Caco-2 (cell line): ENCODE measurements around the gene PRRC1. TPM values are rescaled to one million over a fixed set of nuclear protein-coding genes. Genes with fewer than 3 reads are reported as not detected.

Source experiments
- BruUV-seq: library from RNA; stranded (reverse); fragments of 400-500 nt; replicated peaks from 2 replicates; lab custom pipeline; 2021; lab: Mats Ljungman, UMichigan
- CTCF ChIA-PET: fragments of 300-600 bp; sonication (Branson Sonifier 250); formaldehyde crosslinking; loops from one replicate; lab custom pipeline; 2022; ENCODE audit warnings: antibody characterized with exemption; lab: Charles Lee
- POLR2A ChIA-PET: fragments of 300-600 bp; sonication (Branson Sonifier 250); formaldehyde crosslinking; loops from one replicate; lab custom pipeline; 2022; ENCODE audit warnings: antibody characterized with exemption; lab: Charles Lee
- DNase-seq, 2 experiments: peaks; one replicate each; pipeline versions ENCODE4 v3.0.0 to v3.0.0-alpha.2; 2020 to 2022
- H3K27me3 ChIP-seq: replicated peaks from 2 replicates; pipeline ENCODE4 v1.6.0; 2011; ENCODE audit warnings: low read length; ENCODE audit not compliant: control insufficient read depth, insufficient read depth
- H3K36me3 ChIP-seq: 2 replicates; pipeline ENCODE4 v1.5.1; 2011; ENCODE audit warnings: low read length; ENCODE audit not compliant: control insufficient read depth, insufficient read depth
- H3K4me1 ChIP-seq: fragments of 250-450 bp; sonication (Bioruptor Pico); 2 replicates; pipeline ENCODE4 v1.5.1; 2020; ENCODE audit warnings: mild to moderate bottlenecking
- H3K4me3 ChIP-seq: 2 replicates; pipeline ENCODE4 v1.5.1; 2011; ENCODE audit warnings: low read depth, mild to moderate bottlenecking, control low read depth, low read length
- H3K9me3 ChIP-seq: fragments of 250-450 bp; sonication (Bioruptor Pico); 2 replicates; pipeline ENCODE4 v1.5.1; 2020; ENCODE audit warnings: mild to moderate bottlenecking, moderate library complexity
- H3K27ac Mint-ChIP-seq: one replicate; pipeline ENCODE4 v1.8.0; 2022; ENCODE audit warnings: mixed read lengths; ENCODE audit not compliant: unreplicated experiment
- H3K27me3 Mint-ChIP-seq: one replicate; pipeline ENCODE4 v1.8.0; 2022; ENCODE audit warnings: mixed read lengths; ENCODE audit not compliant: insufficient read depth, unreplicated experiment
- H3K36me3 Mint-ChIP-seq: one replicate; pipeline ENCODE4 v1.8.0; 2022; ENCODE audit warnings: mild to moderate bottlenecking, mixed read lengths; ENCODE audit not compliant: insufficient read depth, unreplicated experiment
- H3K4me1 Mint-ChIP-seq: one replicate; pipeline ENCODE4 v1.8.0; 2022; ENCODE audit warnings: low read depth, mixed read lengths; ENCODE audit not compliant: unreplicated experiment
- H3K4me3 Mint-ChIP-seq: one replicate; pipeline ENCODE4 v1.8.0; 2022; ENCODE audit warnings: mild to moderate bottlenecking, moderate library complexity, mixed read lengths; ENCODE audit not compliant: unreplicated experiment
- H3K9me3 Mint-ChIP-seq: one replicate; pipeline ENCODE4 v1.8.0; 2022; ENCODE audit warnings: mixed read lengths; ENCODE audit not compliant: unreplicated experiment
- intact Hi-C: fragments of 100-400 bp; cut with micrococcal nuclease; formaldehyde crosslinking; loops from one replicate; pipeline ENCODE4 v1.10.0; 2022; ENCODE audit not compliant: unreplicated experiment
- total RNA-seq: library from RNA; stranded (reverse); gene quantifications from 2 replicates; pipeline ENCODE4 v1.2.3, GENCODE V29; 2022
- TF ChIP-seq, protein P1 (sequence below), 2 experiments: fragments of 200-600 bp in 1 of 2; IDR thresholded peaks; 1 replicate in 1 of 2; 2 replicates in 1 of 2; pipeline versions ENCODE4 v1.5.1 to v1.8.0; 2011 to 2022; ENCODE audit warnings: antibody characterized with exemption in 1 of 2, control low read depth in 1 of 2, inconsistent platforms in 1 of 2, low read depth in 1 of 2, low read length in 1 of 2, mild to moderate bottlenecking in 1 of 2, moderate library complexity in 1 of 2; ENCODE audit not compliant: insufficient read depth in 1 of 2, severe bottlenecking in 1 of 2, unreplicated experiment in 1 of 2

Gene PRRC1
- total RNA-seq, 1 experiment from 2014 or later = 81.7 TPM

DNA sequence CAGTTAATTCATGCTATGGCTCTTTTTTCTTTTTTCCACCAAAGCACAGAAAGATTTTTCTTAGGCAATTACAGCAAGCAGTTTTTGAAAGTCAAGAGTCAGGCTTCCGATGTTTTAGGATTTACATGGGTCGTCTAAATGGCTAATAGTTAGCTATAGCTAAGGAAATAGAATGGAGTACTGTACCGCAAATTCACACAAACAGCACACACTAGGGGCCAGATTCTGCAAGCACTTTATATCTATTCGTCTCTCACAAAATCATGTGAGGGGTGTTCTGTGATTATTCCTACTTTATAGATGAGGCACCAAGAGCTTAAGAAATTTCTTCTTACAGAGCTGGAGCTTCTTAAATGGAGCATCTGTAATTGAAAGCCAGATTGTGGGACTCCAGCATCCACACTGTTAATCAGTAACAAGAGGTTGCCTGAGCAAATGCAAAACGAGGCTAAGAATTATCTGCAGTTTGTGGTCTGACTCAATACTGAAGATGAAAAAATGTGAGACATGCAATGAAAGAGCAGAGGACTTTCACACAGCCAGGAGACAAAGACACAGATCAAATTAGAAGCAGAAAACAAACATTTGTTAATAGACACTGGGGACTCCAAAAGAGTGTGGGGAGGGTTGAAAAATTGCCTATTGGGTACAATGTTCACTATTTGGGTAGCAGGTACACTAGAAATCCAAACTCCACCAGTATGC is 68.8 kb downstream of the PRRC1 start:
- H3K9me3 Mint-ChIP-seq = peaks cover 11% of the 10 kb centered on the region
- Histone ChIP-seq H3K27me3 (no peaks in the 10 kb centered on the region), H3K9me3 (no peaks in the 10 kb centered on the region), H3K4me3 (no peak overlapping the region), H3K4me1 (peaks cover 15% of the 10 kb centered on the region), H3K36me3 (no peaks in the 10 kb centered on the region)
- DNase-seq = peak in 1 of 2 experiments; percentile 48
- H3K27me3 Mint-ChIP-seq = no peaks in the 10 kb centered on the region
- H3K36me3 Mint-ChIP-seq = no peaks in the 10 kb centered on the region
- H3K4me1 Mint-ChIP-seq = peaks cover 9% of the 10 kb centered on the region
- H3K27ac Mint-ChIP-seq = no peak overlapping the region
- POLR2A ChIA-PET = no interaction called here
- intact Hi-C loops = loop anchor here (2.0 kb wide), 1 partner anchor 61 kb away; no protein-coding TSS in a partner anchor
- TF ChIP-seq, protein P1, sequence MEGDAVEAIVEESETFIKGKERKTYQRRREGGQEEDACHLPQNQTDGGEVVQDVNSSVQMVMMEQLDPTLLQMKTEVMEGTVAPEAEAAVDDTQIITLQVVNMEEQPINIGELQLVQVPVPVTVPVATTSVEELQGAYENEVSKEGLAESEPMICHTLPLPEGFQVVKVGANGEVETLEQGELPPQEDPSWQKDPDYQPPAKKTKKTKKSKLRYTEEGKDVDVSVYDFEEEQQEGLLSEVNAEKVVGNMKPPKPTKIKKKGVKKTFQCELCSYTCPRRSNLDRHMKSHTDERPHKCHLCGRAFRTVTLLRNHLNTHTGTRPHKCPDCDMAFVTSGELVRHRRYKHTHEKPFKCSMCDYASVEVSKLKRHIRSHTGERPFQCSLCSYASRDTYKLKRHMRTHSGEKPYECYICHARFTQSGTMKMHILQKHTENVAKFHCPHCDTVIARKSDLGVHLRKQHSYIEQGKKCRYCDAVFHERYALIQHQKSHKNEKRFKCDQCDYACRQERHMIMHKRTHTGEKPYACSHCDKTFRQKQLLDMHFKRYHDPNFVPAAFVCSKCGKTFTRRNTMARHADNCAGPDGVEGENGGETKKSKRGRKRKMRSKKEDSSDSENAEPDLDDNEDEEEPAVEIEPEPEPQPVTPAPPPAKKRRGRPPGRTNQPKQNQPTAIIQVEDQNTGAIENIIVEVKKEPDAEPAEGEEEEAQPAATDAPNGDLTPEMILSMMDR (IDR thresholded peaks at IDR 0.05; ENCODE audit: insufficient read depth in 1 of 2, low read depth in 1 of 2, low read length in 1 of 2, severe bottlenecking in 1 of 2, unreplicated experiment in 1 of 2) = no peak
- CTCF ChIA-PET = interaction anchor here (0.5 kb wide), 1 partner anchor 523 kb away, joined by 3 read pairs; no protein-coding TSS in a partner anchor
- no TSS peak for BruUV-seq
- peak overlapping the region; percentile 0 for H3K4me3 Mint-ChIP-seq

DNA sequence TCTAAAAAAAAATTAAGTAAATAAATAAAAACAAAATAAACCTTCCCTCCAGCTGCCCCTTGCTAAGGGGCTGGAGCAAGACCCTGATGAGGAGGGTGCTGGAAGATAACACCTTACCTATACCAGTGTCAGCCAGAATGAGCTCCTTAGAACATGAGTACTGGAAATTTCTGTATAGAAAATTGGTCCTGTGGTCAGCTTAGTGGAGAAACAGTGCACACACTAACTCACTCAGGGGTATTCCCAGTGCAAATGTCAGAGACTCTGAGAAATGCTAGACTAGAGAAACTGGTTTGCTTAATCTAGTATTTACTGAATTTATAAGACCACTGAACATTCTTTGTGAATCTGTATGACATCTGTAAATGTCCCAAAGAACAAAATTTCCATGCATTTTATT is 69.4 kb downstream of the PRRC1 start:
- H3K4me3 Mint-ChIP-seq = no peak overlapping the region

DNA sequence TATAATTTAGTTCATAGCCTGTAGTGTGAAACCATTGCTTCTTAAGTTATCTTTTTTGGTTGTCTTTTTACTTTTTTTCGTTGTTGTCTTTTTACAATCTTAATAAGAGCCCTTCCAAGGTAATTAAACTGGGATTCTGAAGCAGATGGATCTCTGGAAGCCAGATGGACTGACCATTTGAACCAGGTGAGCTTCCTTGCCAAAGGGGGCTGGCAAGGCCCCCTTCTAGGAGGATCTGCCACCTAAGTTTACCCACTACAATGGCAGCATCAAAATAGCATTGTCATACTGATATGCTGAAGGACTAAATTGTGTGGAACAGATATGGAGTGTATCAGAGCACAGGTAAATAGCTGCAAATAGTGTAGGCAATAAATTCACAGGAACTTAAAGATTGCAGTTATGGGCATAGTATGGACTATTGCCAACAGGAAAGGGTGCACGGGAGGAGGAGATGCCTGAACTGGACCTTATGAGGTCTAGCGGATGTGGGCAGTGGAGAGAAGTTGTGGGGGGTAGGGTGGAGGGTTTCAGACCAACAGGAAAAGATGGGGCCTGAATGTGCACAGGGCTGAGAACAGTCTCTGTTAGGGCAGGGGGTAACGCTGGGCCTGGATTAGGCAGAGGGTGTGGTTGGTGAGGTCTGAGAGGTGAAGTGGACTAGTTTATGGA is 69.9 kb downstream of the PRRC1 start:
- no peaks in the 10 kb centered on the region for H3K9me3 ChIP-seq
- no peak for DNase-seq
- no peaks in the 10 kb centered on the region for H3K27me3 Mint-ChIP-seq
- H3K9me3 Mint-ChIP-seq = no peaks in the 10 kb centered on the region
- H3K36me3 Mint-ChIP-seq = no peaks in the 10 kb centered on the region
- POLR2A ChIA-PET = no interaction called here
- intact Hi-C loops = loop anchor here (2.0 kb wide), 1 partner anchor 59 kb away; no protein-coding TSS in a partner anchor
- H3K4me3 Mint-ChIP-seq = no peak overlapping the region
- H3K36me3 ChIP-seq = no peaks in the 10 kb centered on the region
- H3K4me3 ChIP-seq = no peak overlapping the region
- no peak overlapping the region for H3K27ac Mint-ChIP-seq
- H3K4me1 Mint-ChIP-seq = peaks cover 9% of the 10 kb centered on the region
- peaks cover 15% of the 10 kb centered on the region for H3K4me1 ChIP-seq
- H3K27me3 ChIP-seq = no peaks in the 10 kb centered on the region
- no TSS peak for BruUV-seq
- CTCF ChIA-PET = no interaction called here
- TF ChIP-seq, protein P1 (IDR thresholded peaks at IDR 0.05; ENCODE audit: insufficient read depth in 1 of 2, low read depth in 1 of 2, low read length in 1 of 2, severe bottlenecking in 1 of 2, unreplicated experiment in 1 of 2) = no peak

More for the DNA sequence above, 69.4 kb downstream of the PRRC1 start:
- intact Hi-C loops = loop anchor here (2.0 kb wide), 1 partner anchor 60 kb away; no protein-coding TSS in a partner anchor
- Mint-ChIP-seq H3K27me3 (no peaks in the 10 kb centered on the region), H3K9me3 (peaks cover 5% of the 10 kb centered on the region), H3K36me3 (no peaks in the 10 kb centered on the region), H3K27ac (no peak overlapping the region), H3K4me1 (peaks cover 9% of the 10 kb centered on the region)
- Histone ChIP-seq H3K4me3 (no peak overlapping the region), H3K4me1 (peaks cover 15% of the 10 kb centered on the region), H3K27me3 (no peaks in the 10 kb centered on the region), H3K9me3 (no peaks in the 10 kb centered on the region), H3K36me3 (no peaks in the 10 kb centered on the region)
- TF ChIP-seq, protein P1 (IDR thresholded peaks at IDR 0.05; ENCODE audit: insufficient read depth in 1 of 2, low read depth in 1 of 2, low read length in 1 of 2, severe bottlenecking in 1 of 2, unreplicated experiment in 1 of 2) = no peak
- BruUV-seq = no TSS peak
- DNase-seq = no peak
- POLR2A ChIA-PET = no interaction called here
- CTCF ChIA-PET = no interaction called here
